A549 (cell line): ENCODE results near the gene ZHX3. TPM values are rescaled to one million over a fixed set of nuclear protein-coding genes. Genes with fewer than 3 reads are reported as not detected.
A peak's percentile ranks its signal among the peaks of the same experiment; 100 is the strongest.

Experiments used
- ATAC-seq, 2 experiments: fragments of 200-7000 bp in 1 of 2; fragments of >200 bp in 1 of 2; cut with Nextera tagmentation in 1 of 2; cut with Tn5 transposase in 1 of 2; 3 replicates each; pipeline versions ENCODE4 v1.8.0 to v1.9.1; 2018 to 2020; ENCODE audit warnings: mild to moderate bottlenecking in 1 of 2, moderate library complexity in 1 of 2
- CTCF ChIA-PET: fragments of 300-600 bp; sonication (Branson Sonifier 250); formaldehyde crosslinking; extraction: SDS; loops from one replicate; lab custom pipeline; 2021; ENCODE audit warnings: antibody characterized with exemption, inconsistent platforms; lab: Yijun Ruan, JAX
- POLR2A ChIA-PET: fragments of 350-600 bp; formaldehyde crosslinking; extraction: SDS; loops from one replicate; lab custom pipeline; 2021; ENCODE audit warnings: antibody characterized with exemption, inconsistent platforms; lab: Yijun Ruan, JAX
- DNase-seq, 2 experiments: peaks; one replicate each; pipeline versions ENCODE4 v3.0.0 to v3.0.0-alpha.2; 2011 to 2016; ENCODE audit warnings: low read depth in 1 of 2, low spot score in 1 of 2
- FAIRE-seq: peaks from 2 replicates; lab custom pipeline; 2011; peaks lifted over from hg19 to GRCh38; lab: Jason Lieb, UNC
- H3K27ac ChIP-seq, 2 experiments: fragments of >200 bp; sonication (Bioruptor Twin); formaldehyde crosslinking; 3 replicates each; pipeline ENCODE4 v1.5.1; 2016 to 2017
- H3K4me1 ChIP-seq: fragments of >200 bp; sonication (Bioruptor Twin); formaldehyde crosslinking; 3 replicates; pipeline ENCODE4 v1.6.1; 2016
- H3K4me2 ChIP-seq: fragments of >200 bp; sonication (Bioruptor Twin); formaldehyde crosslinking; 3 replicates; pipeline ENCODE4 v1.6.1; 2016
- H3K4me3 ChIP-seq: fragments of >200 bp; sonication (Bioruptor Twin); formaldehyde crosslinking; 3 replicates; pipeline ENCODE4 v1.5.1; 2016
- H3K9me3 ChIP-seq: fragments of >200 bp; sonication (Bioruptor Twin); formaldehyde crosslinking; 3 replicates; pipeline ENCODE4 v1.6.1; 2016
- BHLHE40 ChIP-seq: IDR thresholded peaks from 2 replicates; pipeline ENCODE4 v1.6.1; 2012; ENCODE audit warnings: low read depth, low read length, inconsistent platforms
- CBX2 ChIP-seq: fragments of 200-600 bp; sonication (generic); IDR thresholded peaks from 2 replicates; pipeline ENCODE4 v1.6.1; 2016; ENCODE audit warnings: low read depth, mild to moderate bottlenecking, borderline replicate concordance
- CHD2 ChIP-seq: fragments of 150-350 bp; IDR thresholded peaks from 2 replicates; pipeline ENCODE4 v1.6.1; 2014; ENCODE audit warnings: low read length; ENCODE audit not compliant: partially characterized antibody
- EP300 ChIP-seq, 2 experiments: fragments of >200 bp; sonication (Bioruptor Twin); formaldehyde crosslinking; IDR thresholded peaks; 2 replicates in 1 of 2; 3 replicates in 1 of 2; pipeline ENCODE4 v1.6.1; 2016 to 2017
- FOSB ChIP-seq: fragments of 250-450 bp; sonication (Bioruptor Pico); IDR thresholded peaks from 2 replicates; pipeline ENCODE4 v1.5.0; 2020; ENCODE audit warnings: mild to moderate bottlenecking, moderate library complexity
- FOSL2 ChIP-seq, 2 experiments: fragments of 450-650 bp in 1 of 2; fragments of >200 bp in 1 of 2; sonication (Bioruptor Twin) in 1 of 2; formaldehyde crosslinking; IDR thresholded peaks; 2 replicates each; pipeline versions ENCODE4 v1.5.0 to v1.6.1; 2016 to 2020; ENCODE audit warnings: mild to moderate bottlenecking in 1 of 2, moderate library complexity in 1 of 2
- GATA3 ChIP-seq: IDR thresholded peaks from 2 replicates; pipeline ENCODE4 v1.6.1; 2012; ENCODE audit warnings: borderline replicate concordance
- HEYL ChIP-seq: fragments of 250-450 bp; sonication (Bioruptor Pico); IDR thresholded peaks from 2 replicates; pipeline ENCODE4 v1.8.0; 2021; ENCODE audit warnings: mild to moderate bottlenecking, moderate library complexity
- HOXB13 ChIP-seq: fragments of 250-450 bp; sonication (Bioruptor Pico); IDR thresholded peaks from 2 replicates; pipeline ENCODE4 v1.5.0; 2020; ENCODE audit warnings: low read depth, mild to moderate bottlenecking, moderate library complexity
- JUN ChIP-seq, 2 experiments: fragments of >200 bp; sonication (Bioruptor Twin); formaldehyde crosslinking; IDR thresholded peaks; 2 replicates in 1 of 2; 3 replicates in 1 of 2; pipeline ENCODE4 v1.6.1; 2016 to 2017
- JUNB ChIP-seq: fragments of >200 bp; sonication (Bioruptor Twin); formaldehyde crosslinking; IDR thresholded peaks from 2 replicates; pipeline ENCODE4 v1.6.1; 2016
- KDM5A ChIP-seq: fragments of 200-600 bp; sonication (generic); IDR thresholded peaks from 2 replicates; pipeline ENCODE4 v1.6.1; 2016; ENCODE audit warnings: antibody characterized with exemption, mild to moderate bottlenecking
- MAFK ChIP-seq: fragments of 450-650 bp; IDR thresholded peaks from 2 replicates; pipeline ENCODE4 v1.6.1; 2014; ENCODE audit not compliant: partially characterized antibody
- MAX ChIP-seq: IDR thresholded peaks from 2 replicates; pipeline ENCODE4 v1.6.1; 2012
- MAZ ChIP-seq: fragments of 150-350 bp; IDR thresholded peaks from 2 replicates; pipeline ENCODE4 v1.6.1; 2014; ENCODE audit warnings: antibody characterized with exemption, low read depth, low read length, borderline replicate concordance
- MYC ChIP-seq: IDR thresholded peaks from 2 replicates; pipeline ENCODE4 v1.6.1; 2012; ENCODE audit warnings: mild to moderate bottlenecking, inconsistent platforms, low read length, improper control_type of control experiment, borderline replicate concordance
- NR3C1 ChIP-seq: fragments of >200 bp; sonication (Bioruptor Twin); formaldehyde crosslinking; IDR thresholded peaks from 3 replicates; pipeline ENCODE4 v1.6.1; 2017
- PHF8 ChIP-seq: fragments of 200-600 bp; sonication (generic); IDR thresholded peaks from 2 replicates; pipeline ENCODE4 v1.6.1; 2016; ENCODE audit warnings: low read depth, mild to moderate bottlenecking, antibody characterized with exemption, moderate library complexity, borderline replicate concordance
- POLR2A ChIP-seq: IDR thresholded peaks from 2 replicates; pipeline ENCODE4 v1.6.1; 2012; ENCODE audit warnings: mild to moderate bottlenecking, low read length
- POLR2AphosphoS2 ChIP-seq: conservative IDR thresholded peaks from 2 replicates; pipeline ENCODE4 v1.6.1; 2012; ENCODE audit warnings: low read length, improper control_type of control experiment, inconsistent platforms
- TP53 ChIP-seq: fragments of 250-450 bp; sonication (Bioruptor Pico); IDR thresholded peaks from 2 replicates; pipeline ENCODE4 v1.5.0; 2021; ENCODE audit warnings: mild to moderate bottlenecking, moderate library complexity
- ZFP36 ChIP-seq: fragments of 450-650 bp; IDR thresholded peaks from 2 replicates; pipeline ENCODE4 v1.6.1; 2014; ENCODE audit warnings: borderline replicate concordance; ENCODE audit not compliant: partially characterized antibody
- ZNF302 ChIP-seq: fragments of 250-450 bp; sonication (Bioruptor Pico); IDR thresholded peaks from 2 replicates; pipeline ENCODE4 v1.9.0; 2021; ENCODE audit warnings: inconsistent platforms, mild to moderate bottlenecking, moderate library complexity
- WGBS: methylation state at CpG from one replicate; pipeline ENCODE4 v1.1.6; 2017; ENCODE audit errors: missing lambda C conversion rate; 5-methylcytosine and 5-hydroxymethylcytosine counted together
- polyA plus RNA-seq, 4 experiments: library from polyadenylated mRNA; depleted of rRNA in 3 of 4; stranded (reverse); fragments of >200 nt; fragmentation: RNase III in 1 of 4; extraction: RNeasy Plus Mini Kit Qiagen cat#74134 plus additional on column Dnase treatment in 1 of 4; gene quantifications; 2 replicates in 3 of 4; 3 replicates in 1 of 4; pipeline ENCODE4 v1.2.3, GENCODE V29; 2011 to 2017
- TF ChIP-seq, protein P1 (sequence below): fragments of 200-600 bp; sonication (generic); IDR thresholded peaks from 2 replicates; pipeline ENCODE4 v1.6.1; 2016; ENCODE audit warnings: antibody characterized with exemption, mild to moderate bottlenecking, moderate library complexity

Gene ZHX3
- polyA plus RNA-seq, 2 of the 4 experiments (the other 2 are of a cell fraction), result 3.6 to 4.1 TPM

DNA sequence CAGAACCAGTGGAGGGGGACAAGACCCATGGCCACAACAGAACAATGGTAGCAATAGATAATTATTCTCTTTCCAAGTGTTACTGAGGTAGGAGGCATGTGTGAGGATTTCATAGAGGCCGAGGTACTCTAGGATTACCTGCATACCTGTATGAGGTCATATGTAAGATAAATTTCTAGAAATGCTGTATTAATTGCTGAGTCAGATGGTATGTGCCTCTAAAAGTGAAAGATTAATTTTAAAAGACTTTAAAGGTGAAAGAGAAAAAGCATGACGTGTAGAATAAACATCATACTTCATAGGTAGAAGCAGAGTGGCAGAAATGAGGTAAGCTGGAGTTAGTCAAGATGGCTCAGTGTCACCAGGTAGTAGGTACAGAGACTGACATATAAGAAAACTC lies 51.6 kb downstream of the ZHX3 start:
- DNase-seq (no peak), ATAC-seq (no peak), FAIRE-seq (no peak)
- ChIA-PET CTCF (interaction anchor here (1.5 kb wide), 1 partner anchor 12 kb away, joined by 3 read pairs; no protein-coding TSS in a partner anchor), POLR2A (interaction anchor here (0.7 kb wide), 1 partner anchor 309 kb away, joined by 3 read pairs; no protein-coding TSS in a partner anchor)
- no peaks in the 10 kb centered on the region for H3K9me3 ChIP-seq
- no peaks in the 10 kb centered on the region for H3K4me1 ChIP-seq
- no peak overlapping the region for H3K27ac ChIP-seq
- WGBS, result 84% methylated on average over 2 of the region's 2 CpGs
- no peak overlapping the region for H3K4me2 ChIP-seq
- TF ChIP-seq MAFK (peak; percentile 70), PHF8 (no peak), JUNB (no peak)
- no peak overlapping the region for H3K4me3 ChIP-seq

DNA sequence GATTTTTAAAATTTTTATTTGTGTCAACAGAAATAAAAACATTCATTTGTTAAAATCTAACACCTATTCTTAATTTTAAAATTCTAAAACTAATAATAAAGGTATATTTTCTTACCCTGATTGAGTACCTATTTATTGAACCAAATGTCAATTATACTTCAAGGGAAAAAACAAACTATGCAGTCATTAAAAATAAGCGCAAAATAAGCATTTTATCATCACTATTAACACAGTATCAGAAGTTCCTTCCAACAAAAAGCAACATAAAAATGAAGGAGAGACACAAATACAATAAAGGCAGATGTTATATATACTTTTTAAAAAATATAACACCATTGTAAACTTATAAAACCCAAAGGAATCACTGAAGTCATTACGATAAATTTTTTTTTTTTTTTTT lies 52.7 kb downstream of the ZHX3 start:
- H3K4me3 ChIP-seq, result no peak overlapping the region
- DNase-seq (no peak), FAIRE-seq (no peak), ATAC-seq (no peak)
- H3K4me1 ChIP-seq, result no peaks in the 10 kb centered on the region
- no peaks in the 10 kb centered on the region for H3K9me3 ChIP-seq
- H3K4me2 ChIP-seq, result no peak overlapping the region
- H3K27ac ChIP-seq, result no peak overlapping the region
- ChIA-PET POLR2A (no interaction called here), CTCF (interaction anchor here (1.2 to 1.5 kb wide), 2 partner anchors 12 to 14 kb away, joined by 3 read pairs; no protein-coding TSS in a partner anchor)
- 95% methylated on average over 2 of the region's 2 CpGs for WGBS
- no peak for TF ChIP-seq FOSL2 (IDR thresholded peaks at IDR 0.05)
- TF ChIP-seq FOSL2 (CRISPR knock-in tag; IDR thresholded peaks at IDR 0.05), result no peak
- no peak for TF ChIP-seq JUN (IDR thresholded peaks at IDR 0.05)
- TF ChIP-seq FOSB (CRISPR knock-in tag), result no peak
- TF ChIP-seq NR3C1, result no peak
- TF ChIP-seq MAX, result no peak
- no peak for TF ChIP-seq CBX2
- no peak for TF ChIP-seq BHLHE40
- no peak for TF ChIP-seq KDM5A
- TF ChIP-seq POLR2AphosphoS2, result no peak
- no peak for TF ChIP-seq GATA3
- no peak for TF ChIP-seq ZNF302
- no peak for TF ChIP-seq POLR2A
- no peak for TF ChIP-seq MAFK
- TF ChIP-seq CHD2, result no peak

DNA sequence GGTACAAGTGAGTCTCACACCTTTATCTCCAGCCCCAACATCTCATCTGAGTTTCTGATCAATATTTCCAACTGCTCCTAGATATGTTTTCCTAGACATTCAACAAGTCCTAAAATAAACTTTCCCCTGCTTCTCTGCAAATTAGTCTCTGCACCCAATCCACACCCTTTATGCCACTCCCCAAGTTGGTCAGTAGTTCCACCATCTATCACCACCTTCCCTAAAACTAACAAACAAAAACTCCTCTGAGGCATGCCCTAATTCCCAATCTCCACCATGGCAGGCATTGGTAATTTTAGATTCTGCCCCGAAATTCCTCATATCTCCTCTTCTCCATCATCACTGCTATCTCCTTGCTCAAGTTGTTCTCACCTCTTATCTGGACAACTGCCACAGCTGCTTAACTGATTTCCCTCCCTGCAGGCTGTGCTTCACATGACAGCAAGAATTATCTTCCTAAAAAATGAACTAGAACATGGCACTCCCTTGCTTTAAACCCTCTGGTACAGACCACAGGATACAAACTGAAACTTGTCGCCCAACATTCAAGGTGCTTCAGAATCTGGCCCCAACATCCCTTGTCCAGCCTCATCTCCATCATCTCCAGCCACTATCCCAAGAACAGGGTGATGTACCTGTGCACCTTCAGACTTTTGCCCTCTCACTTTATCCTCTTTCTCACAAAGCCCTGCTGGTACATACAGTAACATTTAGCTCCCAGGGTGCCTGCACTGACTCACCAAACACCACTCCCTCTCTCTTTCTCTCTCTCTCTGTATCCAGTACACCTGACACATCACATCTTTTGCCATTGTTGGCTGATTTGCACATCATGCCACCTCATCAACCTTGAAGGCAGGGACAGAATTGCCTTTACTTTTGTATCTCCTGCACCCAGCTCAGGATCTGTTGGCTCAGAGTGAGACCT lies 55.5 kb downstream of the ZHX3 start:
- ATAC-seq, result peak in 1 of 2 experiments; percentile 24; a peak in 1 of 6 replicates
- POLR2A ChIA-PET, result no interaction called here
- Histone ChIP-seq H3K4me2 (no peak overlapping the region), H3K27ac (no peak overlapping the region), H3K9me3 (no peaks in the 10 kb centered on the region), H3K4me1 (no peaks in the 10 kb centered on the region)
- 55% methylated on average over 2 of the region's 2 CpGs for WGBS
- CTCF ChIA-PET, result no interaction called here
- FAIRE-seq, result no peak
- TF ChIP-seq GATA3 (no peak), MAZ (no peak), MAX (no peak), EP300 (IDR thresholded peaks at IDR 0.05) (no peak), ZNF302 (no peak), JUN (IDR thresholded peaks at IDR 0.05) (no peak), MYC (no peak), BHLHE40 (no peak), HOXB13 (CRISPR knock-in tag) (no peak), HEYL (CRISPR knock-in tag) (no peak), ZFP36 (no peak), TP53 (CRISPR knock-in tag) (no peak), NR3C1 (no peak), CHD2 (no peak), FOSL2 (IDR thresholded peaks at IDR 0.05) (no peak), FOSL2 (CRISPR knock-in tag; IDR thresholded peaks at IDR 0.05) (no peak)
- TF ChIP-seq, protein P1, sequence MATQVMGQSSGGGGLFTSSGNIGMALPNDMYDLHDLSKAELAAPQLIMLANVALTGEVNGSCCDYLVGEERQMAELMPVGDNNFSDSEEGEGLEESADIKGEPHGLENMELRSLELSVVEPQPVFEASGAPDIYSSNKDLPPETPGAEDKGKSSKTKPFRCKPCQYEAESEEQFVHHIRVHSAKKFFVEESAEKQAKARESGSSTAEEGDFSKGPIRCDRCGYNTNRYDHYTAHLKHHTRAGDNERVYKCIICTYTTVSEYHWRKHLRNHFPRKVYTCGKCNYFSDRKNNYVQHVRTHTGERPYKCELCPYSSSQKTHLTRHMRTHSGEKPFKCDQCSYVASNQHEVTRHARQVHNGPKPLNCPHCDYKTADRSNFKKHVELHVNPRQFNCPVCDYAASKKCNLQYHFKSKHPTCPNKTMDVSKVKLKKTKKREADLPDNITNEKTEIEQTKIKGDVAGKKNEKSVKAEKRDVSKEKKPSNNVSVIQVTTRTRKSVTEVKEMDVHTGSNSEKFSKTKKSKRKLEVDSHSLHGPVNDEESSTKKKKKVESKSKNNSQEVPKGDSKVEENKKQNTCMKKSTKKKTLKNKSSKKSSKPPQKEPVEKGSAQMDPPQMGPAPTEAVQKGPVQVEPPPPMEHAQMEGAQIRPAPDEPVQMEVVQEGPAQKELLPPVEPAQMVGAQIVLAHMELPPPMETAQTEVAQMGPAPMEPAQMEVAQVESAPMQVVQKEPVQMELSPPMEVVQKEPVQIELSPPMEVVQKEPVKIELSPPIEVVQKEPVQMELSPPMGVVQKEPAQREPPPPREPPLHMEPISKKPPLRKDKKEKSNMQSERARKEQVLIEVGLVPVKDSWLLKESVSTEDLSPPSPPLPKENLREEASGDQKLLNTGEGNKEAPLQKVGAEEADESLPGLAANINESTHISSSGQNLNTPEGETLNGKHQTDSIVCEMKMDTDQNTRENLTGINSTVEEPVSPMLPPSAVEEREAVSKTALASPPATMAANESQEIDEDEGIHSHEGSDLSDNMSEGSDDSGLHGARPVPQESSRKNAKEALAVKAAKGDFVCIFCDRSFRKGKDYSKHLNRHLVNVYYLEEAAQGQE, result no peak
- TF ChIP-seq, all 56 proteins: peak for 0
- H3K4me3 ChIP-seq, result no peak overlapping the region
- no peak for DNase-seq
